H1 (cell line): ENCODE data around the gene PTPRC. TPM values are rescaled to one million over a fixed set of nuclear protein-coding genes. Genes with fewer than 3 reads are reported as not detected.

ENCODE experiments used
- CTCF ChIA-PET: fragments of 300-600 bp; sonication (Branson Sonifier 250); formaldehyde crosslinking; loops from one replicate; lab custom pipeline; 2021; ENCODE audit not compliant: partially characterized antibody; lab: Charles Lee
- POLR2A ChIA-PET: fragments of 300-600 bp; sonication (Branson Sonifier 250); formaldehyde crosslinking; loops from one replicate; lab custom pipeline; 2021; ENCODE audit warnings: inconsistent platforms; ENCODE audit not compliant: partially characterized antibody; lab: Charles Lee
- DNase-seq, 2 experiments: peaks; one replicate each; pipeline versions ENCODE4 v3.0.0 to v3.0.0-alpha.2; 2010 to 2022; ENCODE audit warnings: low spot score in 2 of 2, low read depth in 1 of 2, mixed read lengths in 1 of 2
- FAIRE-seq: peaks from 2 replicates; lab custom pipeline; 2011; peaks lifted over from hg19 to GRCh38; lab: Jason Lieb, UNC
- H2AFZ ChIP-seq: 2 replicates; pipeline ENCODE4 v1.8.1; 2012; ENCODE audit warnings: low read length, inconsistent platforms
- H2AK5ac ChIP-seq: 2 replicates; pipeline ENCODE4 v1.6.1; 2013; ENCODE audit warnings: low read depth, low read length
- H2BK120ac ChIP-seq: replicated peaks from 2 replicates; pipeline ENCODE3; 2013; ENCODE audit warnings: low read depth, low read length, inconsistent platforms
- H2BK12ac ChIP-seq: 2 replicates; pipeline ENCODE4 v1.6.1; 2013; ENCODE audit warnings: low read depth, low read length
- H2BK15ac ChIP-seq: 2 replicates; pipeline ENCODE4 v1.6.1; 2013; ENCODE audit warnings: low read length
- H2BK20ac ChIP-seq: 2 replicates; pipeline ENCODE4 v1.6.1; 2013; ENCODE audit warnings: low read length
- H2BK5ac ChIP-seq: 2 replicates; pipeline ENCODE4 v1.6.1; 2013; ENCODE audit warnings: low read depth, low read length
- H3K14ac ChIP-seq: 2 replicates; pipeline ENCODE4 v1.6.1; 2013; ENCODE audit warnings: inconsistent platforms; ENCODE audit not compliant: insufficient read length
- H3K18ac ChIP-seq: 2 replicates; pipeline ENCODE4 v1.6.1; 2013; ENCODE audit warnings: low read length; ENCODE audit errors: extremely low read depth
- H3K23ac ChIP-seq: 2 replicates; pipeline ENCODE4 v1.6.1; 2013; ENCODE audit warnings: inconsistent platforms; ENCODE audit not compliant: insufficient read length
- H3K23me2 ChIP-seq: 2 replicates; pipeline ENCODE4 v1.6.1; 2013; ENCODE audit warnings: low read depth, low read length
- H3K27ac ChIP-seq: 2 replicates; pipeline ENCODE4 v1.6.1; 2011; ENCODE audit warnings: low read depth, low read length, inconsistent platforms
- H3K27me3 ChIP-seq, 4 experiments: replicated peaks in 1 of 4; 1 replicate in 1 of 4; 2 replicates in 3 of 4; pipeline versions ENCODE4 v1.6.1 to v1.8.1; 2011 to 2013; ENCODE audit warnings: low read length in 3 of 4, mild to moderate bottlenecking in 3 of 4, inconsistent platforms in 2 of 4, mixed read lengths in 2 of 4, moderate library complexity in 1 of 4; ENCODE audit not compliant: control insufficient read depth in 3 of 4, insufficient read depth in 3 of 4; ENCODE audit errors: extremely low read depth in 1 of 4
- H3K36me3 ChIP-seq, 4 experiments: 2 replicates each; pipeline versions ENCODE4 v1.6.1 to v1.8.1; 2011 to 2013; ENCODE audit warnings: mild to moderate bottlenecking in 4 of 4, low read length in 3 of 4, moderate library complexity in 2 of 4, control low read depth in 1 of 4, inconsistent platforms in 1 of 4; ENCODE audit not compliant: insufficient read depth in 4 of 4, control insufficient read depth in 2 of 4
- H3K4ac ChIP-seq: replicated peaks from 2 replicates; pipeline ENCODE3; 2013; ENCODE audit warnings: low read length, low read depth, mixed read lengths, inconsistent platforms; ENCODE audit not compliant: insufficient read length
- H3K4me1 ChIP-seq, 4 experiments: replicated peaks in 1 of 4; 1 replicate in 1 of 4; 2 replicates in 3 of 4; pipeline versions ENCODE4 v1.6.1 to v1.8.1; 2011 to 2013; ENCODE audit warnings: low read length in 3 of 4, inconsistent platforms in 2 of 4, mixed read lengths in 1 of 4; ENCODE audit not compliant: insufficient read depth in 4 of 4, control insufficient read depth in 3 of 4
- H3K4me2 ChIP-seq, 2 experiments: 2 replicates each; pipeline versions ENCODE4 v1.6.1 to v1.8.1; 2011 to 2013; ENCODE audit warnings: low read depth in 2 of 2, low read length in 2 of 2, control low read depth in 1 of 2, inconsistent platforms in 1 of 2, mild to moderate bottlenecking in 1 of 2; ENCODE audit not compliant: insufficient read depth in 1 of 2
- H3K4me3 ChIP-seq, 4 experiments: fragments of 200-600, 300-600 bp in 1 of 4; sonication (generic), shearing (Covaris generic), sonication (Bioruptor Twin) in 1 of 4; 2 replicates each; pipeline versions ENCODE4 v1.5.1 to v1.8.1; 2011 to 2016; ENCODE audit warnings: low read length in 4 of 4, low read depth in 3 of 4, control low read depth in 2 of 4, inconsistent platforms in 2 of 4, mild to moderate bottlenecking in 2 of 4, mixed read lengths in 1 of 4, moderate library complexity in 1 of 4; ENCODE audit not compliant: insufficient read depth in 2 of 4; ENCODE audit errors: extremely low read depth in 1 of 4
- H3K56ac ChIP-seq: replicated peaks from 2 replicates; pipeline ENCODE3; 2013; ENCODE audit warnings: low read depth, mild to moderate bottlenecking, mixed read lengths, low read length, inconsistent platforms; ENCODE audit not compliant: insufficient read length
- H3K79me1 ChIP-seq: 2 replicates; pipeline ENCODE4 v1.6.1; 2013; ENCODE audit warnings: low read depth, low read length, control low read depth
- H3K79me2 ChIP-seq, 2 experiments: 2 replicates each; pipeline versions ENCODE4 v1.6.1 to v1.8.1; 2012 to 2013; ENCODE audit warnings: low read length in 2 of 2, mild to moderate bottlenecking in 2 of 2, inconsistent platforms in 1 of 2; ENCODE audit not compliant: insufficient read depth in 2 of 2, control insufficient read depth in 1 of 2
- H3K9ac ChIP-seq, 4 experiments: replicated peaks in 1 of 4; 1 replicate in 1 of 4; 2 replicates in 3 of 4; pipeline versions ENCODE4 v1.6.1 to v1.8.1; 2011 to 2013; ENCODE audit warnings: low read depth in 3 of 4, low read length in 3 of 4, control low read depth in 2 of 4, mild to moderate bottlenecking in 2 of 4, moderate library complexity in 2 of 4, inconsistent platforms in 1 of 4; ENCODE audit errors: extremely low read depth in 1 of 4
- H3K9me3 ChIP-seq, 2 experiments: 2 replicates each; pipeline versions ENCODE4 v1.6.1 to v1.8.1; 2012 to 2013; ENCODE audit warnings: mild to moderate bottlenecking in 2 of 2, moderate library complexity in 2 of 2, control low read depth in 1 of 2, inconsistent platforms in 1 of 2, low read depth in 1 of 2, low read length in 1 of 2, mixed read lengths in 1 of 2; ENCODE audit not compliant: insufficient read depth in 2 of 2
- H4K20me1 ChIP-seq, 2 experiments: replicated peaks in 1 of 2; 2 replicates each; pipeline versions ENCODE3 to v1.8.1; 2011 to 2013; ENCODE audit warnings: inconsistent platforms in 2 of 2, low read length in 2 of 2, mild to moderate bottlenecking in 1 of 2; ENCODE audit not compliant: insufficient read depth in 2 of 2, control insufficient read depth in 1 of 2
- H4K5ac ChIP-seq: 2 replicates; pipeline ENCODE4 v1.6.1; 2013; ENCODE audit warnings: low read length, low read depth, mixed read lengths, inconsistent platforms; ENCODE audit not compliant: insufficient read length
- H4K8ac ChIP-seq: 2 replicates; pipeline ENCODE4 v1.8.0; 2013; ENCODE audit warnings: mild to moderate bottlenecking, moderate library complexity, low read length, inconsistent platforms; ENCODE audit not compliant: insufficient read depth; ENCODE audit errors: extremely low read depth
- H4K91ac ChIP-seq: replicated peaks from 2 replicates; pipeline ENCODE3; 2013; ENCODE audit warnings: low read length, mixed read lengths, inconsistent platforms; ENCODE audit not compliant: insufficient read length
- ASH2L ChIP-seq: fragments of 200-600, 300-600 bp; sonication (generic); IDR thresholded peaks from one replicate; pipeline ENCODE4 v1.7.1; 2017; ENCODE audit warnings: low read length
- ATF2 ChIP-seq: IDR thresholded peaks from 2 replicates; pipeline ENCODE4 v1.6.1; 2012; ENCODE audit warnings: low read length, inconsistent platforms
- CHD1 ChIP-seq: IDR thresholded peaks from 2 replicates; pipeline ENCODE4 v1.6.1; 2012; ENCODE audit warnings: low read depth, low read length, improper control_type of control experiment
- EGR1 ChIP-seq: IDR thresholded peaks from 2 replicates; pipeline ENCODE4 v1.6.1; 2011; ENCODE audit warnings: low read depth, low read length, borderline replicate concordance
- MAX ChIP-seq: IDR thresholded peaks from 2 replicates; pipeline ENCODE4 v1.6.1; 2012; ENCODE audit warnings: inconsistent platforms
- RBBP5 ChIP-seq: IDR thresholded peaks from 2 replicates; pipeline ENCODE4 v1.7.1; 2012; ENCODE audit warnings: low read depth, mild to moderate bottlenecking, inconsistent platforms, low read length, moderate library complexity, borderline replicate concordance
- RNF2 ChIP-seq: fragments of 200-900, 300-1000 bp; sonication (generic); IDR thresholded peaks from 2 replicates; pipeline ENCODE4 v1.7.1; 2016; ENCODE audit warnings: borderline replicate concordance, low read depth, mild to moderate bottlenecking, antibody characterized with exemption, low read length; ENCODE audit not compliant: poor library complexity, severe bottlenecking; ENCODE audit errors: missing control alignments
- SIN3A ChIP-seq, 2 experiments: IDR thresholded peaks in 1 of 2; conservative IDR thresholded peaks in 1 of 2; 2 replicates each; pipeline ENCODE4 v1.6.1; 2011 to 2012; ENCODE audit warnings: low read length in 2 of 2, improper control_type of control experiment in 1 of 2, low read depth in 1 of 2, mild to moderate bottlenecking in 1 of 2
- SP2 ChIP-seq: IDR thresholded peaks from 2 replicates; pipeline ENCODE4 v1.6.1; 2012; ENCODE audit warnings: mild to moderate bottlenecking, low read length, inconsistent platforms
- SUZ12 ChIP-seq: fragments of 200-600 bp; sonication (generic); IDR thresholded peaks from 2 replicates; pipeline ENCODE4 v1.6.1; 2012; ENCODE audit warnings: mild to moderate bottlenecking, inconsistent platforms, low read length, moderate library complexity, mixed read lengths
- TEAD4 ChIP-seq: IDR thresholded peaks from 2 replicates; pipeline ENCODE4 v1.6.1; 2012; ENCODE audit warnings: low read depth, low read length, inconsistent platforms, mixed read lengths
- WGBS, 2 experiments: shearing (Covaris generic) in 1 of 2; methylation state at CpG; one replicate each; pipeline versions ENCODE4 v1.1.6 to v1.1.7; 2013 to 2015; ENCODE audit warnings: low lambda C conversion rate in 2 of 2, mixed read lengths in 2 of 2, inconsistent platforms in 1 of 2, low coverage in 1 of 2, missing lambda C conversion rate in 1 of 2; ENCODE audit not compliant: insufficient replicate concordance in 2 of 2, insufficient coverage in 1 of 2, insufficient read length in 1 of 2; ENCODE audit errors: extremely low coverage in 1 of 2, missing lambda C conversion rate in 1 of 2; 5-methylcytosine and 5-hydroxymethylcytosine counted together
- polyA plus RNA-seq, 7 experiments: library from polyadenylated mRNA; depleted of rRNA in 3 of 7; stranded (reverse) in 5 of 7; unstranded in 2 of 7; fragments of >200 nt in 5 of 7; fragments of 200-250 nt in 2 of 7; gene quantifications; 1 replicate in 5 of 7; 2 replicates in 1 of 7; 4 replicates in 1 of 7; pipeline versions ENCODE4 v1.2.1 to v1.2.3, GENCODE V29; 2011 to 2013; ENCODE audit warnings: missing spikeins in 2 of 7, mixed read lengths in 2 of 7
- total RNA-seq: library from RNA; stranded (reverse); fragmentation: NEBNext Ultra II Directional; extraction: Animal tissue kit (Norgen Biotek cat#: 25700); gene quantifications from 2 replicates; pipeline ENCODE4 v1.2.1, GENCODE V29; 2021

Gene PTPRC
- total and polyA plus RNA-seq, 2 of the 8 experiments (the other 6 are each of a cell fraction or from before 2014, with no cell fraction given), result 0.05 TPM; not detected in 1

- Histone ChIP-seq H3K4me1 (0 out of 7 replicates have a peak, but pooled peaks cover 0 to 2% (median 0%) of the 10 kb centered on the region in 4 experiments), H3K9ac (no peak overlapping the region), H4K5ac (no peak overlapping the region), H3K79me1 (no peaks in the 10 kb centered on the region), H2BK120ac (no peak overlapping the region), H3K23me2 (no peaks in the 10 kb centered on the region), H2AFZ (no peak overlapping the region), H3K27ac (no peak overlapping the region), H3K79me2 (no peaks in the 10 kb centered on the region), H2BK12ac (no peak overlapping the region), H2BK15ac (no peak overlapping the region), H3K4me2 (no peak overlapping the region), H2AK5ac (no peak overlapping the region), H3K27me3 (no peaks in the 10 kb centered on the region), H2BK5ac (no peak overlapping the region), H3K14ac (no peak overlapping the region), H2BK20ac (no peak overlapping the region), H3K36me3 (no peaks in the 10 kb centered on the region), H3K23ac (no peak overlapping the region), H3K9me3 (no peaks in the 10 kb centered on the region), H4K20me1 (no peaks in the 10 kb centered on the region), H3K4ac (no peak overlapping the region), H4K91ac (no peak overlapping the region), H3K56ac (no peak overlapping the region), H3K4me3 (no peak overlapping the region), H3K18ac (no peak overlapping the region), H4K8ac (no peak overlapping the region)
- ChIA-PET CTCF (no interaction called here), POLR2A (no interaction called here)
- WGBS, 2 experiments, result 100% methylated on average over 2 of the region's 2 CpGs; no CpG with 5 or more reads in 1 of the 2 experiments
- TF ChIP-seq RNF2 (no peak), RBBP5 (no peak), EGR1 (no peak), SP2 (no peak), ASH2L (no peak), ATF2 (no peak), SIN3A (conservative IDR thresholded peaks at IDR 0.05 in 1 of 2, IDR thresholded peaks at IDR 0.05 in 1 of 2; ENCODE audit: low read depth in 1 of 2, low read length in 2 of 2) (no peak), SUZ12 (no peak), TEAD4 (no peak), MAX (no peak), CHD1 (no peak)
- DNase-seq, result no peak
- no peak for FAIRE-seq
Observed at GRCh38 chr1:198674009-198674408, 35.2 kb downstream of the PTPRC start.
